ENCODE results near the gene CHST7. TPM values are rescaled to one million over a fixed set of nuclear protein-coding genes. Genes with fewer than 3 reads are reported as not detected.

The CHST7 gene
- total RNA-seq, 1 donor: 6.5 TPM

DNA sequence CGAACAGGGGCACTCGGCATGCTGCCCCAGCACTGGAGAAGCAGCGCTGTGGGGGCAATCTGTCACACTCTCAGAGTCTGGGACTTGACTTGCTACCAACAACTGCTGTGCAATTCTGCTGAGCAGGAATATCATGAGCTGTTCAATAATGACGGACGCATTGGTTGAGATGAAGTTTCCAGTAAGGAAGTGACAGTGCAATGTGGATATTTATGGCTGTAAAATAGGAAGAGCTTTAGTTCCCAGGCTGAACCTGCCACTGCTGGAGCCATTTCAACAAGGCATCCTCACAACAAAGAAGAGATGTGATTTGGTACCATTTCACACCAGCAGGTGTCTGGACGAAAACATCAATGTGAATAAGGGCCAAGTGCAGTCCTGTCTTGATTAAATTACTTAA lies 24.2 kb downstream of the CHST7 start:
- Histone ChIP-seq H3K27ac (ENCODE audit: low read depth, low read length) (no peak overlapping the region), H3K9me3 (ENCODE audit: low read depth, low read length) (no peaks in the 10 kb centered on the region), H2AFZ (ENCODE audit: low read length) (no peak overlapping the region), H3K27me3 (ENCODE audit: insufficient read depth, low read length) (peaks cover 4% of the 10 kb centered on the region), H3K4me1 (ENCODE audit: insufficient read depth, low read length) (no peaks in the 10 kb centered on the region), H3K79me2 (ENCODE audit: insufficient read depth, low read length) (no peaks in the 10 kb centered on the region), H3K36me3 (ENCODE audit: insufficient read depth, low read length) (peaks cover 3% of the 10 kb centered on the region), H3K4me2 (ENCODE audit: insufficient read depth, low read length) (no peak overlapping the region), H3K4me3 (ENCODE audit: insufficient read depth, low read length) (no peak overlapping the region), H4K20me1 (ENCODE audit: insufficient read depth, low read length) (no peaks in the 10 kb centered on the region)
- no peak for DNase-seq (ENCODE audit: insufficient read length, low spot score, missing footprints)
- no peak for TF ChIP-seq CTCF (IDR thresholded peaks at IDR 0.05; ENCODE audit: extremely low read depth, low read depth, low read length)

DNA sequence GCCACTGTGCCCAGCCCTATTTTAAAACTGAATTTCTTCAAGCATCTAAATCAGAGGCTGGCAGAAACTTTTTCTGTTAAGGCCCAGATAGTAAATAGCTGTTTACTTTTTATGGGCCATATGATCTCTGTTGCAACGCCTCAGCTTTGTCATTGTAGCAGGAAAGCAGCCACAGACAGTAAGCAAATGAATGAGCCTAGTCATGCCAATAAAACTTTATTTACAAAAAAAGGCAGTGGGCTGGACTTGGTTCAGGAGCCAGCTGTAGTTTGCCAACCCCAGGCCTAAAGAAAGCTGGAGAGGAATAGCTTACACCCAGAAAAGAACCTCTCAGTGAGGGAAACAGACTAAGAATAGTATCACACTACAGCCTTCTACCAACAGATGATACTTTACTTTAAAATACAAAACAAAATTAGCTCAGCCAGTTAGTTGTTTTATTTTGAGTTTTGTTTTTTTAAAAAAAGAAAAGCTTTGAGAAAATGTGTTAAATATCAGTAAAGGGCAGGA lies 25.5 kb downstream of the CHST7 start:
- H3K4me1 ChIP-seq (ENCODE audit: insufficient read depth, low read length): no peaks in the 10 kb centered on the region
- H3K27me3 ChIP-seq (ENCODE audit: insufficient read depth, low read length): peaks cover 6% of the 10 kb centered on the region
- no peak overlapping the region for H3K27ac ChIP-seq (ENCODE audit: low read depth, low read length)
- no peak for DNase-seq (ENCODE audit: insufficient read length, low spot score, missing footprints)
- H2AFZ ChIP-seq (ENCODE audit: low read length): no peak overlapping the region
- peaks cover 4% of the 10 kb centered on the region for H3K36me3 ChIP-seq (ENCODE audit: insufficient read depth, low read length)
- no peaks in the 10 kb centered on the region for H3K9me3 ChIP-seq (ENCODE audit: low read depth, low read length)
- no peaks in the 10 kb centered on the region for H3K79me2 ChIP-seq (ENCODE audit: insufficient read depth, low read length)
- H3K4me2 ChIP-seq (ENCODE audit: insufficient read depth, low read length): no peak overlapping the region
- no peak for TF ChIP-seq CTCF (IDR thresholded peaks at IDR 0.05; ENCODE audit: extremely low read depth, low read depth, low read length)
- H3K4me3 ChIP-seq (ENCODE audit: insufficient read depth, low read length): no peak overlapping the region
- H4K20me1 ChIP-seq (ENCODE audit: insufficient read depth, low read length): no peaks in the 10 kb centered on the region

- H3K4me2 ChIP-seq (ENCODE audit: insufficient read depth, low read length): no peak overlapping the region
- peak overlapping the region; percentile 15 for H3K27ac ChIP-seq (ENCODE audit: low read depth, low read length)
- H3K27me3 ChIP-seq (ENCODE audit: insufficient read depth, low read length): peaks cover 9% of the 10 kb centered on the region
Measured at GRCh38 chrX:46601283-46601682, 27.7 kb downstream of the CHST7 start.

More at GRCh38 chrX:46601283-46601682, 27.7 kb downstream of the CHST7 start:
- no peak overlapping the region for H2AFZ ChIP-seq (ENCODE audit: low read length)
- no peak overlapping the region for H3K4me3 ChIP-seq (ENCODE audit: insufficient read depth, low read length)
- no peaks in the 10 kb centered on the region for H4K20me1 ChIP-seq (ENCODE audit: insufficient read depth, low read length)
- no peaks in the 10 kb centered on the region for H3K4me1 ChIP-seq (ENCODE audit: insufficient read depth, low read length)
- no peak for TF ChIP-seq CTCF (IDR thresholded peaks at IDR 0.05; ENCODE audit: extremely low read depth, low read depth, low read length)
- H3K36me3 ChIP-seq (ENCODE audit: insufficient read depth, low read length): peaks cover 8% of the 10 kb centered on the region
- no peaks in the 10 kb centered on the region for H3K79me2 ChIP-seq (ENCODE audit: insufficient read depth, low read length)
- no peaks in the 10 kb centered on the region for H3K9me3 ChIP-seq (ENCODE audit: low read depth, low read length)
- DNase-seq (ENCODE audit: insufficient read length, low spot score, missing footprints): no peak
